HCT116 (cell line): ENCODE results near the gene CSH2. TPM values are rescaled to one million over a fixed set of nuclear protein-coding genes. Genes with fewer than 3 reads are reported as not detected.

Experiments used
- ATAC-seq: fragments of 200-7000 bp; cut with Tn5 transposase; 2 replicates; pipeline ENCODE4 v1.9.1; 2020; ENCODE audit warnings: mild to moderate bottlenecking, moderate library complexity
- BruUV-seq: library from RNA; stranded (reverse); fragments of 400-500 nt; replicated peaks from 2 replicates; lab custom pipeline; 2021; lab: Mats Ljungman, UMichigan
- CTCF ChIA-PET: fragments of 300-600 bp; sonication (Branson Sonifier 250); formaldehyde crosslinking; loops from one replicate; lab custom pipeline; 2021; ENCODE audit warnings: antibody characterized with exemption; lab: Charles Lee
- POLR2A ChIA-PET: fragments of 300-600, 350-600 bp; sonication (Branson Sonifier 250); formaldehyde crosslinking; loops from one replicate; lab custom pipeline; 2021; ENCODE audit warnings: antibody characterized with exemption; lab: Charles Lee
- RAD21 ChIA-PET, 2 experiments: fragments of 300-600 bp; sonication (Branson Sonifier 250); formaldehyde crosslinking; loops; one replicate each; lab custom pipeline; 2023; ENCODE audit warnings: low total read pairs in 2 of 2; ENCODE audit not compliant: uncharacterized antibody in 2 of 2, unreplicated experiment in 2 of 2, low non-redundant PET in 1 of 2; lab: Charles Lee
- DNase-seq: peaks from one replicate; pipeline ENCODE4 v3.0.0-alpha.2; 2010; ENCODE audit warnings: low read depth, low spot score
- H2AFZ ChIP-seq: fragments of 200-600 bp; shearing (Covaris generic), sonication (generic); 2 replicates; pipeline ENCODE4 v1.6.1; 2017; ENCODE audit warnings: low read depth, mixed run types, mixed read lengths, antibody characterized with exemption, low read length; ENCODE audit not compliant: poor library complexity, severe bottlenecking
- H3K27ac ChIP-seq: 2 replicates; pipeline ENCODE4 v1.5.1; 2012; ENCODE audit warnings: low read depth, low read length
- H3K27me3 ChIP-seq: fragments of 200-600 bp; sonication (generic); 2 replicates; pipeline ENCODE4 v1.6.1; 2016; ENCODE audit warnings: mixed run types, low read length, mixed read lengths; ENCODE audit not compliant: insufficient read depth
- H3K36me3 ChIP-seq, 2 experiments: fragments of 200-500 bp in 1 of 2; fragments of 200-600 bp in 1 of 2; sonication (Bioruptor generic) in 1 of 2; sonication (generic) in 1 of 2; 2 replicates each; pipeline versions ENCODE4 v1.5.1 to v1.6.1; 2014 to 2016; ENCODE audit warnings: low read length in 2 of 2, inconsistent platforms in 1 of 2, mixed read lengths in 1 of 2, mixed run types in 1 of 2; ENCODE audit not compliant: insufficient read depth in 2 of 2, control insufficient read depth in 1 of 2
- H3K4me1 ChIP-seq, 2 experiments: fragments of 200-600 bp in 1 of 2; sonication (generic) in 1 of 2; 2 replicates each; pipeline versions ENCODE4 v1.5.1 to v1.6.1; 2012 to 2017; ENCODE audit warnings: low read length in 2 of 2, inconsistent platforms in 1 of 2, mild to moderate bottlenecking in 1 of 2, mixed read lengths in 1 of 2, mixed run types in 1 of 2, moderate library complexity in 1 of 2; ENCODE audit not compliant: insufficient read depth in 2 of 2, control insufficient read depth in 1 of 2
- H3K4me2 ChIP-seq: fragments of 200-600 bp; sonication (generic); 2 replicates; pipeline ENCODE4 v1.6.1; 2017; ENCODE audit warnings: mixed run types, low read length, mixed read lengths
- H3K4me3 ChIP-seq, 2 experiments: fragments of 200-600 bp in 1 of 2; sonication (generic) in 1 of 2; replicated peaks in 1 of 2; 2 replicates each; pipeline ENCODE4 v1.5.1; 2011 to 2016; ENCODE audit warnings: low read length in 2 of 2, control low read depth in 1 of 2, low read depth in 1 of 2, mild to moderate bottlenecking in 1 of 2, mixed read lengths in 1 of 2, mixed run types in 1 of 2
- H3K79me2 ChIP-seq: fragments of 200-600 bp; sonication (generic); 2 replicates; pipeline ENCODE4 v1.6.1; 2017; ENCODE audit warnings: mild to moderate bottlenecking, mixed run types, low read length, moderate library complexity, mixed read lengths; ENCODE audit not compliant: insufficient read depth
- H3K9ac ChIP-seq: fragments of 200-600 bp; sonication (generic); 2 replicates; pipeline ENCODE4 v1.6.1; 2016; ENCODE audit warnings: low read length, mixed read lengths
- H3K9me2 ChIP-seq: fragments of 200-600 bp; sonication (generic), shearing (Covaris generic); 2 replicates; pipeline ENCODE4 v1.6.1; 2017; ENCODE audit warnings: mixed run types, mild to moderate bottlenecking, moderate library complexity; ENCODE audit not compliant: insufficient read depth
- H3K9me3 ChIP-seq, 2 experiments: fragments of 200-500 bp in 1 of 2; fragments of 200-600 bp in 1 of 2; sonication (Bioruptor generic) in 1 of 2; sonication (generic) in 1 of 2; 2 replicates each; pipeline ENCODE4 v1.6.1; 2014 to 2017; ENCODE audit warnings: low read length in 2 of 2, mixed read lengths in 2 of 2, inconsistent platforms in 1 of 2, low read depth in 1 of 2, mild to moderate bottlenecking in 1 of 2, mixed run types in 1 of 2, moderate library complexity in 1 of 2; ENCODE audit not compliant: control insufficient read depth in 1 of 2, insufficient read depth in 1 of 2
- H4K20me1 ChIP-seq: fragments of 200-600 bp; sonication (generic), shearing (Covaris generic); 2 replicates; pipeline ENCODE4 v1.6.1; 2017; ENCODE audit warnings: mixed run types, mild to moderate bottlenecking, moderate library complexity; ENCODE audit not compliant: insufficient read depth
- ATF3 ChIP-seq: IDR thresholded peaks from 2 replicates; pipeline ENCODE4 v1.6.1; 2012
- CEBPB ChIP-seq: IDR thresholded peaks from 2 replicates; pipeline ENCODE4 v1.6.1; 2012; ENCODE audit warnings: low read depth
- EGR1 ChIP-seq: IDR thresholded peaks from 2 replicates; pipeline ENCODE4 v1.6.1; 2012; ENCODE audit warnings: low read depth
- ELF1 ChIP-seq: IDR thresholded peaks from 2 replicates; pipeline ENCODE4 v1.6.1; 2012; ENCODE audit warnings: low read depth, borderline replicate concordance
- EZH2phosphoT487 ChIP-seq: fragments of 200-600 bp; IDR thresholded peaks from 2 replicates; pipeline ENCODE4 v1.6.1; 2018; ENCODE audit warnings: antibody characterized with exemption, borderline replicate concordance
- JUND ChIP-seq: IDR thresholded peaks from 2 replicates; pipeline ENCODE4 v1.6.1; 2012
- MAX ChIP-seq: IDR thresholded peaks from 2 replicates; pipeline ENCODE4 v1.6.1; 2012
- POLR2A ChIP-seq: IDR thresholded peaks from 2 replicates; pipeline ENCODE4 v1.7.0; 2011; ENCODE audit warnings: borderline replicate concordance; ENCODE audit not compliant: insufficient read depth, insufficient read length; ENCODE audit errors: extremely low read depth
- POLR2AphosphoS5 ChIP-seq: IDR thresholded peaks from 2 replicates; pipeline ENCODE4 v1.6.1; 2011; ENCODE audit warnings: mild to moderate bottlenecking, low read depth, low read length, moderate library complexity
- RAD21 ChIP-seq: IDR thresholded peaks from 2 replicates; pipeline ENCODE4 v1.6.1; 2012; ENCODE audit warnings: low read depth, mild to moderate bottlenecking
- REST ChIP-seq: IDR thresholded peaks from 2 replicates; pipeline ENCODE4 v1.6.1; 2012; ENCODE audit warnings: low read depth
- SP1 ChIP-seq: IDR thresholded peaks from 2 replicates; pipeline ENCODE4 v1.6.1; 2012; ENCODE audit warnings: low read depth
- TCF7L2 ChIP-seq: IDR thresholded peaks from 2 replicates; pipeline ENCODE4 v1.7.0; 2011; ENCODE audit warnings: borderline replicate concordance, inconsistent platforms; ENCODE audit not compliant: insufficient read depth, insufficient read length; ENCODE audit errors: extremely low read depth
- YY1 ChIP-seq: IDR thresholded peaks from 2 replicates; pipeline ENCODE4 v1.6.1; 2011; ENCODE audit warnings: low read length, low read depth, moderate library complexity, mild to moderate bottlenecking; ENCODE audit not compliant: insufficient replicate concordance; ENCODE audit errors: extremely low read depth
- ZBTB33 ChIP-seq: IDR thresholded peaks from 2 replicates; pipeline ENCODE4 v1.6.1; 2011; ENCODE audit warnings: mild to moderate bottlenecking, low read length, moderate library complexity; ENCODE audit not compliant: insufficient replicate concordance; ENCODE audit errors: extremely low read depth
- ZFX ChIP-seq: fragments of 450-650 bp; IDR thresholded peaks from 2 replicates; pipeline ENCODE4 v1.6.1; 2017
- ZNF274 ChIP-seq: fragments of 200-500 bp; sonication (Bioruptor generic); IDR thresholded peaks from 2 replicates; pipeline ENCODE4 v1.6.1; 2014; ENCODE audit warnings: mild to moderate bottlenecking, low read depth, low read length, inconsistent platforms
- intact Hi-C: fragments of 100-400 bp; cut with micrococcal nuclease; formaldehyde crosslinking; loops from 2 replicates; pipeline ENCODE4 v1.10.0; 2022
- total RNA-seq: library from RNA; stranded (reverse); gene quantifications from one replicate; pipeline ENCODE4 v1.2.1, GENCODE V29; 2021; ENCODE audit not compliant: unreplicated experiment

Gene CSH2
- total RNA-seq, 1 experiment from 2014 or later: not detected

GRCh38 chr17:63831505-63831904, 42.0 kb downstream of the CSH2 start:
- ChIA-PET CTCF (interaction anchor here (1.3 kb wide), 1 partner anchor 12 kb away, joined by 3 read pairs; no protein-coding TSS in a partner anchor), RAD21 (no interaction called here), POLR2A (interaction anchor here (0.9 kb wide), 1 partner anchor 9 kb away, joined by 3 read pairs; no protein-coding TSS in a partner anchor)
- Histone ChIP-seq H3K9ac (no peak overlapping the region), H3K79me2 (peaks cover 62% of the 10 kb centered on the region), H3K9me2 (no peaks in the 10 kb centered on the region), H4K20me1 (no peaks in the 10 kb centered on the region), H3K9me3 (no peaks in the 10 kb centered on the region), H3K27me3 (no peaks in the 10 kb centered on the region), H3K4me3 (no peak overlapping the region), H3K27ac (no peak overlapping the region), H3K36me3 (peaks cover 54 to 80% of the 10 kb centered on the region in 2 experiments), H3K4me1 (peaks cover 6 to 19% of the 10 kb centered on the region in 2 experiments), H3K4me2 (no peak overlapping the region), H2AFZ (no peak overlapping the region)
- intact Hi-C loops: no loop called here
- DNase-seq: no peak
- ATAC-seq: no peak
- BruUV-seq: no TSS peak
- TF ChIP-seq ELF1 (no peak), EZH2phosphoT487 (no peak), SP1 (no peak), ATF3 (no peak), POLR2A (no peak), TCF7L2 (no peak), EGR1 (no peak), POLR2AphosphoS5 (no peak), REST (no peak), ZFX (no peak), MAX (no peak), ZNF274 (no peak), JUND (no peak), RAD21 (no peak), YY1 (no peak), ZBTB33 (no peak), CEBPB (no peak)
